ENCODE data around the gene INSL6.
A peak's percentile ranks its signal among the peaks of the same experiment; 100 is the strongest.

Gene INSL6

DNA sequence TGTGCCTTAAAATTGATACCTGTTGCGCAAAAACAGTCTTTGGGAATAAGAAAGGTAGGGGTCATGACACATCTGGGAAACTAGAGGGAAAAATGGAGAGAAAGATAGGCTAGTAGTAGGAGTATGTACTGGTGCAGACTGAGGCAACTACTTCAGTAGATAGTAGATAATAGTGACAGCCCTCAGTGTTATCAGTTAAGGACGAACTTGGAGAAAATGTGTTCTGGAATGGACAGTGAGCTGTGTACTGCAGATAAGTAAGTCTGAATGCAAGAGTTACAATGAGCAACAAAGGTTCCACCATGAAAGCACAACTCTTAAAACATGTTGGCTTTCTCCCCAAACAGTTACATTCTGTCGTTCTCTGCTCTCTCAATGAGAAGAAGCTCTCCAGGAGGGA, 6.5 kb upstream of the INSL6 start:
- H3K9ac ChIP-seq (ENCODE audit: low read length), result no peak overlapping the region
- TF ChIP-seq, protein P1, sequence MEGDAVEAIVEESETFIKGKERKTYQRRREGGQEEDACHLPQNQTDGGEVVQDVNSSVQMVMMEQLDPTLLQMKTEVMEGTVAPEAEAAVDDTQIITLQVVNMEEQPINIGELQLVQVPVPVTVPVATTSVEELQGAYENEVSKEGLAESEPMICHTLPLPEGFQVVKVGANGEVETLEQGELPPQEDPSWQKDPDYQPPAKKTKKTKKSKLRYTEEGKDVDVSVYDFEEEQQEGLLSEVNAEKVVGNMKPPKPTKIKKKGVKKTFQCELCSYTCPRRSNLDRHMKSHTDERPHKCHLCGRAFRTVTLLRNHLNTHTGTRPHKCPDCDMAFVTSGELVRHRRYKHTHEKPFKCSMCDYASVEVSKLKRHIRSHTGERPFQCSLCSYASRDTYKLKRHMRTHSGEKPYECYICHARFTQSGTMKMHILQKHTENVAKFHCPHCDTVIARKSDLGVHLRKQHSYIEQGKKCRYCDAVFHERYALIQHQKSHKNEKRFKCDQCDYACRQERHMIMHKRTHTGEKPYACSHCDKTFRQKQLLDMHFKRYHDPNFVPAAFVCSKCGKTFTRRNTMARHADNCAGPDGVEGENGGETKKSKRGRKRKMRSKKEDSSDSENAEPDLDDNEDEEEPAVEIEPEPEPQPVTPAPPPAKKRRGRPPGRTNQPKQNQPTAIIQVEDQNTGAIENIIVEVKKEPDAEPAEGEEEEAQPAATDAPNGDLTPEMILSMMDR (IDR thresholded peaks at IDR 0.05; ENCODE audit: low read length), result no peak
- TF ChIP-seq EZH2 (IDR thresholded peaks at IDR 0.05; ENCODE audit: borderline replicate concordance, low read length), result no peak
- no peaks in the 10 kb centered on the region for H4K20me1 ChIP-seq (ENCODE audit: insufficient read depth, low read length)
- no peaks in the 10 kb centered on the region for H3K9me3 ChIP-seq (ENCODE audit: low read length)
- no peak overlapping the region for H2AFZ ChIP-seq (ENCODE audit: low read length)
- no peak overlapping the region for H3K27ac ChIP-seq (ENCODE audit: low read depth, low read length, poor library complexity, severe bottlenecking)
- H3K27me3 ChIP-seq (ENCODE audit: insufficient read depth, low read length), result no peaks in the 10 kb centered on the region
- H3K4me1 ChIP-seq (ENCODE audit: insufficient read depth, low read length, severe bottlenecking), result peaks cover 5% of the 10 kb centered on the region
- H3K79me2 ChIP-seq (ENCODE audit: insufficient read depth, low read length), result no peaks in the 10 kb centered on the region
- no peak overlapping the region for H3K4me2 ChIP-seq (ENCODE audit: low read length)
- H3K9me2 ChIP-seq (ENCODE audit: low read depth, low read length), result no peaks in the 10 kb centered on the region
- no peak overlapping the region for H3K4me3 ChIP-seq (ENCODE audit: low read depth, low read length, poor library complexity, severe bottlenecking)
- H3K36me3 ChIP-seq (ENCODE audit: insufficient read depth, low read length), result no peaks in the 10 kb centered on the region
- no peaks in the 10 kb centered on the region for H3F3A ChIP-seq (ENCODE audit: insufficient read depth, low read length)

DNA sequence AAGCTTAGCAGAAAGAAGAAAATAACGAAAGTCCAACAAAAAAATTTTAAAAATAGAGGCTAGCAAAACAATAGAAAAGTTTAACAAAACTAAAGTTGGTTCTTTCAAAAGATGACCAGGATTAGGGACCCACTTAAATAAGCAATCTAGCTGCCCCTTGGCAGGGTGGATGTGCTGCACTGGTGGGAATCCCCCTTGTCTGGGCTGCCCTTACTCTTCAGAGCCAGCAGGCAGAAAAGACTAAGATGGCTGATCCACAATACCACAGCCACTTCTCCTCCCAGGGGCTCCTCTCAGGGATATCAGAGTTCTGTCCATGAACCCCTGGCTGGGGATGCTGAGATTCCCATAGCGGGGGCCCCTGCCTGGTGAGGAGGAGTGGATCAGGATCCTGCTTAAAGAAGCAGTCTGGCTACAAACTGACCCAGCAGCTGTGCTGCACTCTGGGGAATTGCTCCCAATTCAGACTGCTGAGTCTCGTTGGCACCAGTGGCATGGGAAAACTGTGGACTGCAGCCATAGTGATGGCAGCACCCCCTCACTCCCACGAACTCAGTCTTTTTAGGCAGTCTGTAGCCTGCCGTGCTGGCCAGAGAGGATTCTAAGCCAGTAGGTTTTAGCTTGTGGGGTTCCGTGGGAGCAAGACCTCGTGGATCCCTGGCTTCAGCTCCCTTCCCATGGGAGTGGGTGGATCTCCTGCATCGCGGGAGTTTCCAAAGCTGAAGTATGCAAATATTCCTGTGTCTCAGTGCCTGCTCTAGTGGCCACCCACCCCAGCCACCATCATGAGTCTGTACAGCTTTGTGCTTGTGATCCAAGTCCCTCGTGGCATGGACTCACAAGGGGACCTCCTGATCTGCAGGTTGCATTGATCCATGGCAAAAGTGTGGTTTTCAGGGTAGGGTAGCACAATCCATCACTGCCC, 2.9 kb upstream of the INSL6 start:
- TF ChIP-seq, protein P1 (IDR thresholded peaks at IDR 0.05; ENCODE audit: low read length), result no peak
- no peak for TF ChIP-seq EZH2 (IDR thresholded peaks at IDR 0.05; ENCODE audit: borderline replicate concordance, low read length)
- Histone ChIP-seq H3K9me3 (ENCODE audit: low read length) (no peaks in the 10 kb centered on the region), H3K79me2 (ENCODE audit: insufficient read depth, low read length) (no peaks in the 10 kb centered on the region), H3K27me3 (ENCODE audit: insufficient read depth, low read length) (no peaks in the 10 kb centered on the region), H2AFZ (ENCODE audit: low read length) (peak overlapping the region; percentile 48; the same call in 1 of the 2 replicates), H4K20me1 (ENCODE audit: insufficient read depth, low read length) (no peaks in the 10 kb centered on the region), H3K9ac (ENCODE audit: low read length) (no peak overlapping the region), H3K4me3 (ENCODE audit: low read depth, low read length, poor library complexity, severe bottlenecking) (no peak overlapping the region), H3K36me3 (ENCODE audit: insufficient read depth, low read length) (no peaks in the 10 kb centered on the region), H3F3A (ENCODE audit: insufficient read depth, low read length) (peaks cover 5% of the 10 kb centered on the region), H3K27ac (ENCODE audit: low read depth, low read length, poor library complexity, severe bottlenecking) (no peak overlapping the region), H3K4me1 (ENCODE audit: insufficient read depth, low read length, severe bottlenecking) (peaks cover 28% of the 10 kb centered on the region), H3K9me2 (ENCODE audit: low read depth, low read length) (no peaks in the 10 kb centered on the region), H3K4me2 (ENCODE audit: low read length) (no peak overlapping the region)

DNA sequence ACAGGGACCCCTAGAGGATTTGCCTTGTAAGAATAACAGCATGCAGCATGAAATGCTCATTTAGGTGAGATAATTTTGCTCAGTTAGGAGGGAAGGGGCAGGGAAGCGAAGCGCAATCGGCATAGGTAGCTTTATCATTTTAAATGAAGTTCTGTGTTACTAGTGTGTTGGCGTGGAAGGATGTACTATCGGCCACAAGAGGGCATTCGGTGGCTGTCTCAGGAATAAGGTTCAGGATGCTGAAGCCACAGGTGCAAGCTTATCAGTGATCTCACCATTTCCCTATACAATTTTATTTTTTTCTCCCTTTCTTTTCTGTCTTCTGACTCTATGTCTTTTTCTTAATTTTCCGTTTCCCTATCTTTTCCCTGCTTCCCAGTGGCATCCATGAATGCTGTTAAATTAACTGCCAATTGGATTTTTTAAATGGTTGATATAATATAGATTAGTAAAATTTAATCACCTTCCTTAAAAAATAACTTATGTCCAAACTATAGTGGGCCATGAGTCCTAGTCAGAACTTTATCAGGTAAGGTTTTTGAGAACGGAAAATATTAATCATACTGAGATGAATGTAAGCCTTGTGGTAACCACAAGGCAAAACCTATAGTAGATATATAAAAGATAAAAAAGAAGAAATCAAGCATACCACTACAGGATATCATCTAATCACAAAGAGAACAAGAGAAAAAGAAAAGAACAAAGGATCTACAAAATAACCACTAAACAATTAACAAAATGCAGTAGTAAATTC, 1.2 kb upstream of the INSL6 start:
- H3K9ac ChIP-seq (ENCODE audit: low read length), result no peak overlapping the region
- no peak overlapping the region for H2AFZ ChIP-seq (ENCODE audit: low read length)
- H3K79me2 ChIP-seq (ENCODE audit: insufficient read depth, low read length), result no peaks in the 10 kb centered on the region
- H3K4me3 ChIP-seq (ENCODE audit: low read depth, low read length, poor library complexity, severe bottlenecking), result no peak overlapping the region
- H3K9me3 ChIP-seq (ENCODE audit: low read length), result peaks cover 3% of the 10 kb centered on the region; the same call in 1 of the 2 replicates
- H3K36me3 ChIP-seq (ENCODE audit: insufficient read depth, low read length), result no peaks in the 10 kb centered on the region
- H3K27me3 ChIP-seq (ENCODE audit: insufficient read depth, low read length), result no peaks in the 10 kb centered on the region
- H3K9me2 ChIP-seq (ENCODE audit: low read depth, low read length), result no peaks in the 10 kb centered on the region
- H4K20me1 ChIP-seq (ENCODE audit: insufficient read depth, low read length), result no peaks in the 10 kb centered on the region
- H3F3A ChIP-seq (ENCODE audit: insufficient read depth, low read length), result peaks cover 5% of the 10 kb centered on the region
- H3K4me1 ChIP-seq (ENCODE audit: insufficient read depth, low read length, severe bottlenecking), result peaks cover 43% of the 10 kb centered on the region
- no peak overlapping the region for H3K4me2 ChIP-seq (ENCODE audit: low read length)
- TF ChIP-seq, protein P1 (IDR thresholded peaks at IDR 0.05; ENCODE audit: low read length), result peak; percentile 92
- TF ChIP-seq EZH2 (IDR thresholded peaks at IDR 0.05; ENCODE audit: borderline replicate concordance, low read length), result no peak
- peak overlapping the region; percentile 89 for H3K27ac ChIP-seq (ENCODE audit: low read depth, low read length, poor library complexity, severe bottlenecking)

Data from OCI-LY1 (cell line).